GM18520 (cell line): ENCODE data around the gene ABL2.

Source experiments
- ATAC-seq: cut with Tn5 transposase; IDR thresholded peaks from one replicate; pipeline ENCODE4 v1.9.1; 2021; ENCODE audit not compliant: unreplicated experiment

The ABL2 gene

GRCh38 chr1:179103999-179104398 lies 125.5 kb downstream of the ABL2 start:
- ATAC-seq = no peak

GRCh38 chr1:179101566-179101965 lies 127.9 kb downstream of the ABL2 start:
- ATAC-seq = no peak

GRCh38 chr1:179099891-179100290 lies 129.6 kb downstream of the ABL2 start:
- no peak for ATAC-seq

- ATAC-seq = no peak
These were observed 133.6 kb downstream of the ABL2 start for GRCh38 chr1:179095924-179096323.

GRCh38 chr1:179095377-179095776 lies 134.1 kb downstream of the ABL2 start:
- ATAC-seq = no peak

- no peak for ATAC-seq
These were observed 134.7 kb downstream of the ABL2 start for GRCh38 chr1:179094818-179095217.

GRCh38 chr1:179092896-179093461 lies 136.5 kb downstream of the ABL2 start:
- ATAC-seq = no peak

GRCh38 chr1:179091691-179092165 lies 137.7 kb downstream of the ABL2 start:
- no peak for ATAC-seq

GRCh38 chr1:179090923-179091322 lies 138.6 kb downstream of the ABL2 start:
- no peak for ATAC-seq

- no peak for ATAC-seq
These were observed 139.0 kb downstream of the ABL2 start for GRCh38 chr1:179090522-179090921.

- ATAC-seq = no peak
These were observed 139.5 kb downstream of the ABL2 start for GRCh38 chr1:179089827-179090482.

- no peak for ATAC-seq
These were observed 141.8 kb downstream of the ABL2 start for GRCh38 chr1:179087665-179088064.

GRCh38 chr1:179083533-179083932 lies 145.9 kb downstream of the ABL2 start:
- no peak for ATAC-seq

- no peak for ATAC-seq
These were observed 146.5 kb downstream of the ABL2 start for GRCh38 chr1:179082999-179083335.

GRCh38 chr1:179082333-179082998 lies 147.0 kb downstream of the ABL2 start:
- peak; percentile 1 for ATAC-seq

- peak; percentile 80 for ATAC-seq
These were observed 147.7 kb downstream of the ABL2 start, which contains the start of gene TOR3A for GRCh38 chr1:179081687-179082332. TSS of gene TOR3A (plus strand) at chr1:179082070. CDS start at chr1:179082129, 59 bp downstream.

GRCh38 chr1:179080866-179081686 lies 148.4 kb downstream of the ABL2 start:
- no peak for ATAC-seq

- ATAC-seq = no peak
These were observed 150.2 kb downstream of the ABL2 start for GRCh38 chr1:179079113-179079761.

- no peak for ATAC-seq
These were observed 152.1 kb downstream of the ABL2 start for GRCh38 chr1:179077396-179077795.

- no peak for ATAC-seq
These were observed 163.0 kb downstream of the ABL2 start for GRCh38 chr1:179066471-179066870.
